ENCODE measurements around the gene PDE6A. TPM values are rescaled to one million over a fixed set of nuclear protein-coding genes. Genes with fewer than 3 reads are reported as not detected.
"Not testable (repeated sequence)": the region's sequence is repeated elsewhere in the genome, so short reads cannot be mapped to it uniquely, and the experiment has no call there.

PDE6A gene
- total RNA-seq, 4 donors from 2014 or later = not detected

DNA sequence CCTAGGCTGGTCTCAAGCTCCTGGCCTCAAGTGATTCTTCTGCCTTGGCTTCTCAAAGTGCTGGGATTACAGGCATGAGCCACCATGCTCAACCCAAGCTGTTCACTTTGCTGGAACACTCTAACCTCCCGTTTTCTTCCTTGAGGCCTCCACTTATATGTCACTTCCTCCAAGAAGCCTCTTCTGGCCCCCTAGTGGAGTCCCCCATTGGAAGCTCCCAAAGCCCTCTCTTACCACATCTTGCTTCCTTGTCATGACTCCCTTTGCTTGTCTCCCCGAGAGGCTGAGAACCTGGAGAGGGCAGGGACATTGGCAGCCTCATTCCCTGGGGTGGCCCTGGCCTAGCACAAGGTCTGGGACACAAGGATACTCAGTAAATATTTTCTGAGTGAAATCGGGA is 80.8 kb downstream of the PDE6A start:
- intact Hi-C loops (cut with DNase I) = no loop called here
- no peaks in the 10 kb centered on the region for H3K4me1 ChIP-seq
- DNase-seq (ENCODE audit: extremely low spot score) = no peak
- TF ChIP-seq POLR2A (IDR thresholded peaks at IDR 0.05; ENCODE audit: low read depth) = no peak
- TF ChIP-seq, protein P1, sequence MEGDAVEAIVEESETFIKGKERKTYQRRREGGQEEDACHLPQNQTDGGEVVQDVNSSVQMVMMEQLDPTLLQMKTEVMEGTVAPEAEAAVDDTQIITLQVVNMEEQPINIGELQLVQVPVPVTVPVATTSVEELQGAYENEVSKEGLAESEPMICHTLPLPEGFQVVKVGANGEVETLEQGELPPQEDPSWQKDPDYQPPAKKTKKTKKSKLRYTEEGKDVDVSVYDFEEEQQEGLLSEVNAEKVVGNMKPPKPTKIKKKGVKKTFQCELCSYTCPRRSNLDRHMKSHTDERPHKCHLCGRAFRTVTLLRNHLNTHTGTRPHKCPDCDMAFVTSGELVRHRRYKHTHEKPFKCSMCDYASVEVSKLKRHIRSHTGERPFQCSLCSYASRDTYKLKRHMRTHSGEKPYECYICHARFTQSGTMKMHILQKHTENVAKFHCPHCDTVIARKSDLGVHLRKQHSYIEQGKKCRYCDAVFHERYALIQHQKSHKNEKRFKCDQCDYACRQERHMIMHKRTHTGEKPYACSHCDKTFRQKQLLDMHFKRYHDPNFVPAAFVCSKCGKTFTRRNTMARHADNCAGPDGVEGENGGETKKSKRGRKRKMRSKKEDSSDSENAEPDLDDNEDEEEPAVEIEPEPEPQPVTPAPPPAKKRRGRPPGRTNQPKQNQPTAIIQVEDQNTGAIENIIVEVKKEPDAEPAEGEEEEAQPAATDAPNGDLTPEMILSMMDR (IDR thresholded peaks at IDR 0.05) = no peak
- TF ChIP-seq EP300 (IDR thresholded peaks at IDR 0.05) = no peak
- no peak for TF ChIP-seq POLR2AphosphoS5 (IDR thresholded peaks at IDR 0.05)
- H3K36me3 ChIP-seq = no peaks in the 10 kb centered on the region
- H3K27me3 ChIP-seq = no peaks in the 10 kb centered on the region
- 86% methylated on average over 3 of the region's 3 CpGs for WGBS
- H3K9me3 ChIP-seq = no peaks in the 10 kb centered on the region
- no peak overlapping the region for H3K4me3 ChIP-seq
- no peak overlapping the region for H3K27ac ChIP-seq (replicated peaks in 1 of 4)

DNA sequence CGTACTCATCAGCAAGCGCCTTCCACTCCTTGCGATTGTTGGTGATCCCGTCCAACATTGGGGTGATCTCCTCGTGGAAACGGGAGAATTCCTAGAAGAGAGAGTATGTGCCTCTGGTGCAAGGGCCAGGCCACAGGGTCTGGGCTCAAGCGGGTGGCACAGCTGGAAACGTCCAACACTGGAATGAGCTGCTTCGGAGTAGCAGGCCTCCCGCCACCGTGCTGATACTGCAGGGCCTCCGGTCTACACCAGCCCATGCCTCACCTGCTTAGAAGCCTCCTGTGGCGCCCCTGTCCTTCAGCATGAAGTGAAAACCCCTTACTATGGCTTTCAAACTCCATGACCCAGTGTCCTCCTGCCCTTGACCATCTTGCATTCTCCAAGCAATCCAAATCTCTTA is 81.4 kb downstream of the PDE6A start:
- WGBS = 93% methylated on average over 13 of the region's 13 CpGs
- no peak overlapping the region for H3K4me3 ChIP-seq
- no peak for DNase-seq (ENCODE audit: extremely low spot score)
- peaks cover 1 to 4% (median 2%) of the 10 kb centered on the region in 4 donors for H3K4me1 ChIP-seq
- no peak overlapping the region for H3K27ac ChIP-seq (replicated peaks in 1 of 4)
- intact Hi-C loops (cut with DNase I) = no loop called here
- TF ChIP-seq POLR2AphosphoS5 (IDR thresholded peaks at IDR 0.05) = no peak
- TF ChIP-seq, protein P1 (IDR thresholded peaks at IDR 0.05) = no peak
- H3K27me3 ChIP-seq = no peaks in the 10 kb centered on the region
- H3K9me3 ChIP-seq = no peaks in the 10 kb centered on the region
- H3K36me3 ChIP-seq = no peaks in the 10 kb centered on the region

DNA sequence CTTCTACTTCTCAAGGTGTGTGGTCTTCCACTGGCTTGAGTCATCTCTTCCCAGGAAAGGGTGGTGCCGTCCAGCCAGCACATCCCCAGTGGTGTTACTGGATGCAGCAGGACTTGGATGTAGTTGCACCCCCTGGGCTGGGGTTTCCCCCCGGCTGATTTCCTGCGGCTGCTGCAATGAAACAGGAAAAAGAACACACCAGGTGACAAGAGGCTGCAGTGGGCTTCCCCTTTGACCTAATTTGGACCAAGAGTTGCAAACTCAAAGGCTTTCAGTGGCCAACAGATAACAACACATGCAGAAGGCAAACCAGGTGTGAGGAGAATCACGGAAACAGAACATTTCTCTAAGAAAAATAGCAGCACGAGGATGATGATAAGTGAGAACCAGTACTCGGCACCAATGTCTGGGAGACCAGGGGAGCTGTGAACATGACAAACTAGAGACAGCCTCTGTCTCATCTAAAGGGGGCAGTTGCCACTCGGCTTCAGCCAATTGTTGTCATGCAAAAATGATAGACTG is 83.7 kb downstream of the PDE6A start:
- H3K27ac ChIP-seq (replicated peaks in 1 of 4) = no peak overlapping the region
- H3K9me3 ChIP-seq = no peaks in the 10 kb centered on the region
- H3K4me3 ChIP-seq = no peak overlapping the region
- H3K27me3 ChIP-seq = no peaks in the 10 kb centered on the region
- H3K4me1 ChIP-seq = peaks cover 16 to 19% (median 18%) of the 10 kb centered on the region in 4 donors
- H3K36me3 ChIP-seq = no peaks in the 10 kb centered on the region
- intact Hi-C loops (cut with DNase I) = no loop called here
- WGBS = 55% methylated on average over 7 of the region's 7 CpGs
- TF ChIP-seq POLR2A (IDR thresholded peaks at IDR 0.05; ENCODE audit: low read depth) = no peak
- TF ChIP-seq EP300 (IDR thresholded peaks at IDR 0.05) = no peak
- TF ChIP-seq POLR2AphosphoS5 (IDR thresholded peaks at IDR 0.05) = no peak
- TF ChIP-seq, protein P1 (IDR thresholded peaks at IDR 0.05) = no peak
- DNase-seq (ENCODE audit: extremely low spot score) = no peak

DNA sequence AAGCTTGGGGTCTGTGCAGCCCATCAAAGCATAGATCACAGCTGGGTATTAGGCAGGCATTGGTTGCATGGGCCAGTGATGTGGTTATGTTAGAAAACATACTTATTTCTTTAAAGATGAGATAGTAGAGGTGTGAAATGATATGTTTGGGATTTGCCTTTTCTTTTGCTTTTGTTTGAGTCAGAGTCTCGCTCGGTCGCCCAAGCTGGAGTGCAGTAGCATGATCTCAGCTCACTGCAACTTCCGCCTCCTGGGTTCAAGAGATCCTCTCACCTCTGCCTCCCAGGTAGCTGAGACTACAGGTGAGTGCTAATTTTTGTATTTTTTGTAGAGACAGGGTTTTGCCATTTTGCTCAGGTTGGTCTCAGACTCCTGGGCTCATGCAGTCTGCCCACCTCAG is 84.8 kb downstream of the PDE6A start:
- Histone ChIP-seq H3K4me1 (peaks cover 16 to 19% (median 18%) of the 10 kb centered on the region in 4 donors), H3K27me3 (no peaks in the 10 kb centered on the region), H3K4me3 (no peak overlapping the region), H3K36me3 (no peaks in the 10 kb centered on the region), H3K9me3 (no peaks in the 10 kb centered on the region), H3K27ac (replicated peaks in 1 of 4) (no peak overlapping the region)
- WGBS = 93% methylated on average over 4 of the region's 4 CpGs
- intact Hi-C loops (cut with DNase I) = no loop called here
- TF ChIP-seq EP300 (IDR thresholded peaks at IDR 0.05) (no peak), POLR2AphosphoS5 (IDR thresholded peaks at IDR 0.05) (no peak), POLR2A (IDR thresholded peaks at IDR 0.05; ENCODE audit: low read depth) (no peak)
- TF ChIP-seq, protein P1 (IDR thresholded peaks at IDR 0.05) = no peak
- no peak for DNase-seq (ENCODE audit: extremely low spot score)

DNA sequence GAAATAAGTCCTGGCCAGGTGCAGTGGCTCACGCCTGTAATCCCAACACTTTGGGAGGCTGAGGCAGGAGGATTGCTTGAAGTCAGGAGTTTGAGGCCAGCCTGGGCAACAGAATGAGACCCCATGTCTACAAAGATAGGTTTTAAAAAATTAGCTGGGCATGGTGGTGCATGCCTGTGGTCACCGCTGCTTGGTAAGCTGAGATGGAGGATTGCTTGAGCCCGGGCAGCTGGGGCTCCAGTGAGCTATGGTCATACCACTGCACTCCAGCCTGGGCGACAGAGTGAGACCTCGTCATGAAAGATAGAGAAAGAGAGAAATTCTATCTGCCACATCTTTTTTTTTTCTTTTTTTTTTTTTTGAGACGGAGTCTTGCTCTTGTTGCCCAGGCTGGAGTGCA is 86.1 kb downstream of the PDE6A start:
- not testable (repeated sequence) for DNase-seq (ENCODE audit: extremely low spot score)
- 96% methylated on average over 6 of the region's 6 CpGs for WGBS

More for the DNA sequence above, 86.1 kb downstream of the PDE6A start:
- H3K9me3 ChIP-seq; H3K4me3 ChIP-seq; H3K27me3 ChIP-seq; intact Hi-C loops (cut with DNase I); H3K36me3 ChIP-seq: not testable (repeated sequence)
- peaks cover 18 to 22% (median 18%) of the 10 kb centered on the region in 4 donors for H3K4me1 ChIP-seq
- peak overlapping the region in 3 of 4 donors; percentile 73 to 76 (median 76) for H3K27ac ChIP-seq (replicated peaks in 1 of 4)
